Right atrium auricular region (tissue), 2 donors: ENCODE data around the gene LAMTOR4. TPM values are rescaled to one million over a fixed set of nuclear protein-coding genes. Genes with fewer than 3 reads are reported as not detected.

Experiments used
- DNase-seq: peaks from one replicate; pipeline ENCODE4 v3.0.0-alpha.2; 2019; ENCODE audit warnings: low spot score
- H3K27ac ChIP-seq, 2 donors: fragments of 200-600 bp; sonication (generic); 1 replicate in 1 of 2; 2 replicates in 1 of 2; pipeline ENCODE4 v1.5.1; 2016 to 2019
- H3K27me3 ChIP-seq, 2 donors: fragments of 200-600 bp; sonication (generic); one replicate each; pipeline versions ENCODE4 v1.5.1 to v1.6.0; 2017 to 2019
- H3K36me3 ChIP-seq: fragments of 200-600 bp; sonication (generic); one replicate; pipeline ENCODE4 v1.5.1; 2016
- H3K4me1 ChIP-seq, 2 donors: fragments of 200-600 bp; sonication (generic); one replicate each; pipeline versions ENCODE4 v1.5.1 to v1.6.0; 2017 to 2019
- H3K4me3 ChIP-seq, 2 donors: fragments of 200-600 bp; sonication (generic); 1 replicate in 1 of 2; 2 replicates in 1 of 2; pipeline ENCODE4 v1.5.1; 2017 to 2019; ENCODE audit warnings: mild to moderate bottlenecking in 1 of 2, moderate library complexity in 1 of 2
- H3K9me3 ChIP-seq, 2 donors: fragments of 200-600 bp; sonication (generic); one replicate each; pipeline ENCODE4 v1.5.1; 2019
- total RNA-seq, 2 donors: library from RNA; depleted of rRNA; stranded (reverse); fragments of >200 nt; gene quantifications; one replicate each; pipeline ENCODE4 v1.1.0, GENCODE V29; 2016
- TF ChIP-seq, protein P1 (sequence below), 2 donors: fragments of 200-600 bp; sonication (generic); IDR thresholded peaks; one replicate each; pipeline ENCODE4 v1.5.1; 2019; ENCODE audit warnings: antibody characterized with exemption in 2 of 2

Gene LAMTOR4
- total RNA-seq, 2 donors from 2014 or later: 153 to 168 TPM

DNA sequence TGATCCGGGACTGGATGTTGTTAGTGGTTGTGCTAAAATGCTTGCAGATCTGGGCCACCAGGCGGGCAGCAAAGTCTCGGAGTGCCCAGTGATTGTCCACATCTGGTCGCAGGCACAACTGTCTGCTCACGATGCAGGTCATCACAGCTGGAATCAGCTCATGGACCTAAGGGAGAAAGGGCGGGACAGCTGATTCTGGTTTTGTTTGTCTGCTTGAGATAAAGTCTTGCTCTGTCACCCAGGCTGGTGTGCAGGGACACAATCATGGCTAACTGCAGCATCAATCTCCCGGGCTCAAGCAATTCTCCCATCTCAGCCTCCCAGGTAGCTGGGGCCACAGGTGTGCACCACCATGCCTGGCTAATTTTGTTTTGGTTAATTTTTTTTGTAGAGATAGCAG lies 37.6 kb upstream of the LAMTOR4 start:
- no peak for DNase-seq
- no peaks in the 10 kb centered on the region for H3K27me3 ChIP-seq
- H3K9me3 ChIP-seq: no peaks in the 10 kb centered on the region
- no peak overlapping the region for H3K27ac ChIP-seq
- TF ChIP-seq, protein P1, sequence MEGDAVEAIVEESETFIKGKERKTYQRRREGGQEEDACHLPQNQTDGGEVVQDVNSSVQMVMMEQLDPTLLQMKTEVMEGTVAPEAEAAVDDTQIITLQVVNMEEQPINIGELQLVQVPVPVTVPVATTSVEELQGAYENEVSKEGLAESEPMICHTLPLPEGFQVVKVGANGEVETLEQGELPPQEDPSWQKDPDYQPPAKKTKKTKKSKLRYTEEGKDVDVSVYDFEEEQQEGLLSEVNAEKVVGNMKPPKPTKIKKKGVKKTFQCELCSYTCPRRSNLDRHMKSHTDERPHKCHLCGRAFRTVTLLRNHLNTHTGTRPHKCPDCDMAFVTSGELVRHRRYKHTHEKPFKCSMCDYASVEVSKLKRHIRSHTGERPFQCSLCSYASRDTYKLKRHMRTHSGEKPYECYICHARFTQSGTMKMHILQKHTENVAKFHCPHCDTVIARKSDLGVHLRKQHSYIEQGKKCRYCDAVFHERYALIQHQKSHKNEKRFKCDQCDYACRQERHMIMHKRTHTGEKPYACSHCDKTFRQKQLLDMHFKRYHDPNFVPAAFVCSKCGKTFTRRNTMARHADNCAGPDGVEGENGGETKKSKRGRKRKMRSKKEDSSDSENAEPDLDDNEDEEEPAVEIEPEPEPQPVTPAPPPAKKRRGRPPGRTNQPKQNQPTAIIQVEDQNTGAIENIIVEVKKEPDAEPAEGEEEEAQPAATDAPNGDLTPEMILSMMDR (IDR thresholded peaks at IDR 0.05): no peak
- peaks cover 51% of the 10 kb centered on the region for H3K36me3 ChIP-seq
- H3K4me3 ChIP-seq: no peak overlapping the region
- H3K4me1 ChIP-seq: no peaks in the 10 kb centered on the region

GRCh38 chr7:100111914-100112313 lies 36.8 kb upstream of the LAMTOR4 start:
- Histone ChIP-seq H3K9me3 (no peaks in the 10 kb centered on the region), H3K36me3 (peaks cover 45% of the 10 kb centered on the region), H3K27me3 (no peaks in the 10 kb centered on the region), H3K4me1 (no peaks in the 10 kb centered on the region), H3K27ac (no peak overlapping the region), H3K4me3 (no peak overlapping the region)
- TF ChIP-seq, protein P1 (IDR thresholded peaks at IDR 0.05): no peak
- no peak for DNase-seq

DNA sequence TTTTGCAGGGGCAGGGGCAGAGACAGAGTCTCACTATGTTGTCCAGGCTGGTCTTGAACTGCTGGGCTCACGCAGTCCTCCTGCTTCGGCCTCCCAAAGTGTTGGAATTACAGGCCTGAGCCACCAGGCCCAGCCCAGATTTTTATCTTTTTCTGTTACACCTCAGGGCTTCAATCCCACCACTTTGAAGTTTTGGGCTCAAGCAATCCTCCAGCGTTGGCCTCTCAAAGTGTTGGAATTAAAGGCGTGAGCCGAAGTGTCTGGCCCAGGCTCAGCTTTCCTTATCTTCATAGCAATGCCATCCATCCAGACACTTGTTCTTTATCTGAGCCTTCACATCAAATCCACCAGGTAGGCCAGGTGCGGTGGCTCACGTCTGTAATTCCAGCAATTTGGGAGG lies 33.7 kb upstream of the LAMTOR4 start:
- Histone ChIP-seq H3K4me3 (no peak overlapping the region), H3K27me3 (no peaks in the 10 kb centered on the region), H3K4me1 (peaks cover 0 to 11% of the 10 kb centered on the region in 2 donors), H3K36me3 (peaks cover 27% of the 10 kb centered on the region), H3K9me3 (no peaks in the 10 kb centered on the region), H3K27ac (no peak overlapping the region)
- DNase-seq: no peak
- TF ChIP-seq, protein P1 (IDR thresholded peaks at IDR 0.05): no peak

DNA sequence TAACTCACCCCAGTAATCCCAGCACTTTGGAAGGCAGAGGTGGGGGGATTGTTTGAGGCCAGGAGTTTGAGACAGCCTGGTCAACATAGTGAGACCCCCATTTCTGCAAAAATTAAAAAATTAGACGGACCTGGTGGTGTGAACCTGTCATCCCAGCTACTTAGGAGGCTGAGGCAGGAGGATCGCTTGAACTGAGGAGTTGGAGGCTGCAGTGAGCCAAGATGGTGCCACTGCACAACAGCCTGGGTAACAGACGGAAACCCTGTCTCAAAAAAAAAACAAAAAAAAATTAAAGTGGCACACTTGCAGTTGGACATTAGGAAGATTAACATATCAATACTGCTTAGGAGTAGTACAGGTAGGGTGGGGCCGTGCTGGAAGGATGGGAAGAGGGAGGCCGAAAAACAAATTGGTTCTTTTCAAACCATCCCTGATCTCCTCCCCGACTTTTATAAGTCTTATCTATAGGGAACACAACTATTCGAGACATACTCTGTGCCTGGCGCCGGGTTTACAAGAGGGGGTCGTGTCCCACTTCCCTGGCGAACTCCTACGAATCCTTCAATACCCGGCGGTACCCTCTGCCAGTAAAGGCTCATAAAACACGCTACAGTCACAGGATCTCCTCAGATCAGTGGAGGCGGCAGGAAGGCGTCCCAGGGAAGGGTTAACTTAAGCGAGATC lies 30.2 kb upstream of the LAMTOR4 start:
- peak overlapping the region; percentile 88 for H3K27ac ChIP-seq
- no peaks in the 10 kb centered on the region for H3K36me3 ChIP-seq
- H3K27me3 ChIP-seq: no peaks in the 10 kb centered on the region
- no peaks in the 10 kb centered on the region for H3K9me3 ChIP-seq
- no peak for DNase-seq
- TF ChIP-seq, protein P1 (IDR thresholded peaks at IDR 0.05): no peak
- H3K4me1 ChIP-seq: peaks cover 0 to 19% of the 10 kb centered on the region in 2 donors
- peak overlapping the region; percentile 75 for H3K4me3 ChIP-seq

GRCh38 chr7:100119072-100119969 lies 29.4 kb upstream of the LAMTOR4 start, which contains the start of the genes CNPY4 and TAF6:
TSS of gene CNPY4 (plus strand) at chr7:100119634. CDS start at chr7:100119745, 111 bp downstream.
TSS of gene TAF6 (minus strand) at chr7:100119358. CDS start at chr7:100114209, 5,149 bp downstream.
- peak within 1 kb of the TSS; percentile 75 for H3K4me3 ChIP-seq
- H3K27ac ChIP-seq: peak within 1 kb of the TSS; percentile 88

More at GRCh38 chr7:100119072-100119969, 29.4 kb upstream of the LAMTOR4 start, which contains the start of the genes CNPY4 and TAF6:
- H3K36me3 ChIP-seq: no peaks in the 10 kb centered on the region
- TF ChIP-seq, protein P1 (IDR thresholded peaks at IDR 0.05): no peak
- H3K27me3 ChIP-seq: no peaks in the 10 kb centered on the region
- DNase-seq: peak; percentile 95
- H3K4me1 ChIP-seq: peaks cover 0 to 19% of the 10 kb centered on the region in 2 donors
- no peaks in the 10 kb centered on the region for H3K9me3 ChIP-seq
